MM.1S (cell line): ENCODE measurements around the gene TMEM215.

ENCODE experiments used
- EZH2 ChIP-seq: fragments of 300-600 bp; sonication (generic); optimal IDR thresholded peaks from 2 replicates; pipeline ENCODE3; 2017; ENCODE audit warnings: low read depth, mild to moderate bottlenecking, antibody characterized with exemption, low read length, mixed read lengths
- EZH2phosphoT487 ChIP-seq: fragments of 300-600 bp; sonication (generic); IDR thresholded peaks from 2 replicates; pipeline ENCODE4 v1.6.1; 2018; ENCODE audit warnings: antibody characterized with exemption, low read length

DNA sequence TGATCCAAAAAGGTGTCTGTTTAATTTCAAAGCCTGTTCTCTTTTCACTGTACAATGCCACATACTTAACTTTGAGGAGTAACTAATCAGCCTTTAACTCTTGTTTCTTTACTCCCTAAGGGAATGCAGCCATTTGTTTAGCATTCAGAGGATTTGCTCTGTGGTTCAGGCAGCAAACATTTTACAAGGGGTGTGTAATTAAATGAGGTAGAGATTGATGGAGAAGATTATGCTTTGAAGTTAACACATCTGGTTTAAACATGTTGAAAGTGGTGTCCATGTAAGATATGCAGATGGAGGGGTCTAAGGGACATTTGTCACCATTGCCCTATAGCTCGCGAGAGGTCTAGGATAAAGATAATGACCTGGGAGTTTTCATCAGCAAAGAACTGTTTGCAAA, 41.9 kb downstream of the TMEM215 start:
- TF ChIP-seq EZH2 (no peak), EZH2phosphoT487 (no peak)
